Islet precursor cell (in vitro differentiated cells): ENCODE measurements around the gene CDC6.

ENCODE experiments used
- DNase-seq: peaks from one replicate; pipeline ENCODE4 v3.0.0-alpha.2; 2018

The CDC6 gene

DNA sequence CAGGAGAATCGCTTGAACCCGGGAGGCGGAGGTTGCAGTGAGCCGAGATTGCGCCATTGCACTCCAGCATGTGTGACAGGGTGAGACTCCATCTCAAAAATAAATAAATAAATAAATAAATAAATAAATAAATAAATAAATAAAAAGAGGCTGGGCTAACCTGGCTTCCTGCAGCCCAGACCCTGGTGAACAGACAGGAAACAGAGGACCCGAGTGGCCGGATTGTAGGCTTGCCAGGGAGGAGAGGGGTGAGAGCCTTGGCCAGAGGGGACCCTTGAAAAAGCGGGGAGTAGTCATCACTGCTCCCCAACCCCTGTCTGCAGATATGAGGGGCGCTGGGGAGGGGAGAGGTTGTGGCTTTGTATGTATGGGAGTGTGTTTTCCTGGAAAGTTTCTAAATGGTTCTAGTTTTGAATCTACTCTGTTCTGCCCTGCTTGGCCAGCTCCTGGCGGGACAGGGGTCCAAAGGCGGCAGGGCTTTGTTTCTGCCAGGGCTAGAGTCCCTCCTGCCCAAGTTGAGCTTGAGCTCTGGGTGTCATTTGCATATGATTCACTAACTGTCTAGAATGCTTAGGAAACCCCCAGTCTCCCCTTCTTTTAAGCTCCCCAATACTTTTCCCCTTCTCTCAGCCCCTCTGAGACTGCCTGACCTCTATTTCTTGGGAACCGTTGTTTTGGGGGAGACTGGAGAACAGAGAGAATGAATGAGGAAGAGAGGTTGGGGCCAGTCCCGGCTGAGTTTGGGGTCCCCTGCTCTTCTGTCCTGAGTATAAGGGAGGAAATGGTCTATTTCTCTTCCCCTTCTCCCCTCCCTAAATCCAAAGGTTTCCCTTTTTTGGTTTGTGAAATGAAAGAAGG is 37.7 kb downstream of the CDC6 start:
- no peak for DNase-seq

DNA sequence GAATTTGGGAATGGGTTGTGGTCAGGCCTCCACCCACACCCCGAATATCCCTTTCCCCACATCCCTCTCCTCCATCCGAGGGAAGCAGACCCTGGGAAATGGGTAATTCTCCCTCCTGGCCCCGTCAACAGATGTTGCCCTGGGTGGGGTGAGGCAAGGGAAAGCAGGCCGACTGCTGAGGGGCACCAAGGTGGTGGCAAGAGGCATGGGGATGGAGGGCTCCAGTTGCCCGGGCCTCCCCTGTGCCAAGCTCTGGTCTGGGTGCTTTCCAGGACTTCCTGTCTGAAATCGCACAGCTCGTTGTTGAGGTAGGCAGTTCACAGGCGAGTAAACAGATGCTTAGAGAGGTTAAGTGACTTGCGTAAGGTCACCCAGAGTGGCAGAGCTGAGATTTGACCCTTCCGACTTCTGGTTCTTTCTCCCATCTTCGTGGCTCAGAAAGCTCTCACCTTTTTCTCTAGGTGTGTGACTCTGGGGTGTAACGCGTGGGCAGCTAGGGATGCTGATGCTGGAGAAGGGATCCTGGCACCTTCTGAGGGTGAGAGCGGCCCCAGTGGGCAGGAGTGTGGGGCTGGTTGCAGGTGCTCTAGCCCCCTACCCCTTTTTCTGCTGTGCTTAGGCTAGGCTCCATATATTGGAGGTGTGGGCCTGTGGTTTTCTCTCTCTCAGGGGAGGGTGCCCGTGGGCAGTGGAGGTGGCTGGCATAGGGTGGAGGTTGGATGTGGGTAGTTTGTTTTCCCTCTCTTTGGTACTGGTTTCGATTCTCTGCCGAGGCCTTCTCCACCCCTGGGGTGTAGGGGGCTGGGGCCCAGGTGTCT is 38.5 kb downstream of the CDC6 start:
- no peak for DNase-seq

DNA sequence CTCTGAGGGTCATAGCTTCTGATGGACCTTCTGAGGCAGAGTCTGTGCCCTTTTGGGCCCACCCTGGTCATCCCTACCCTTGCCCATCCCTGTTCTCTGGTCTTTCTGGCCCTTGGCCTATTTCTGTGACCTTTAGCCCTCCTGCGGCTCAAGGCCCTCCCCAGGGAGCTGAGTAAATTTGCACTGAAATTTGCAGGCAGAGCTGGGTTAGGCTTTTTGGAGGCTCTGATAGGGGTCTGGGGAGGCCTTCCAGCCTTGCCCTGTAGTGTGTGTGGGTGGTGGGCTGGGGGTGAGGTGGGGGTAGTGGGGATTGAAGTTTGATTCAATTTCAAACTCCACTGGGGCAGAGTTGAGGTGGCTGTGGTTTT is 39.1 kb downstream of the CDC6 start:
- DNase-seq: no peak

DNA sequence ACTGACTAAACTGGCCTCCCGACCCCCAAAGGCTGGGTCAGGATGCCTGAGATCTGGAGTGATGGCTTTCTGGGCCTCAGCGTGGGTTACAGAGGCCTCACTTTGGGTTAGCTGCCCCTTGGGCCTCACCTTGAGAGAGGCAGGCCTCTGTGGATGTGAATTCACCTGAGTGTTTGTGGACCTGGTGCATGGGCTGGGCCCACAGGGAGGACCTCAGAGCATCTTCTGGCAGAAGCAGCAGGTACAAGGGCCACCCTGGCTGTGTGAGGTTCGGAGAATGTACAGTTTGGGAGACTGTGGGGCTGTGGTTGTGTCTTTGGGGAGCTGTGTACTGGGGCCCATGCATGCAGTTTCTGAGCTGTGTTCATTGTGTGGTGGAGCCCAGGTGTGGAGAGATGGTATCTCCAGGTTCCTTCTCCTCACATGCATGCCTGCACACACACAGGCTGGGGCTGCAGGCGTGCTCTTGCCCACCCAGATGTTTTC is 39.6 kb downstream of the CDC6 start:
- no peak for DNase-seq

DNA sequence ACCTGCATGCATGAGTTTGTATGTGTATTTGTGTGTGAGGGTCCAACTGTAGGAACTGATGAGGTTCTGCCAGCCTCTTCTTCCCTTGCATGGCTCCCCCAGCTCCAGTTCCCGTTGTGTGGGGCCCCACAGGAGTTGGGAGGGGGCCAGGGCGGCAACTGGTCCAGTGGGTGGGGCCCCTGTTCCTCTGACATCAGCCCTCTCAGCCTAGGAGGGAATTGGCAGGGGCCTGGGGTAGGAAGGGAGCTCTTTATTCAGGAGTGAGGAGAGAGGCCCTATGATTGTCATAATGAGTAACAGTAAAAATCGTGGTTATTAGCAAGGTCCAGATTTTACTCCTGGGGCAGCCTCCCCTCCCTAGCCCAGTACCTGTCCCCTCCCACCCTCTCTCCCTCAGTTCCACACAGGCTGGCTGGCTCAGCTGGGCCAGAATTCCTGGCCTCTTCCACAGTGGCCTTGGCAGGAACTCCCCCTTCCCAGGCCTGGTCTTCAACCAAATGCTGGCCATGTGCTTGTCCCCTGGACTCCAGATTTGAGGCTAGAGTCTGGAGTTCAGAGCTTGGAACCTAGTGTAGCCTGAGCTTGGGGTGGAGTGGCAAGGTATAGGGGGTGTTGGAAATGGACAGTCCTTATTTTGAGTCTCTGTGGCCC is 40.2 kb downstream of the CDC6 start:
- no peak for DNase-seq

DNA sequence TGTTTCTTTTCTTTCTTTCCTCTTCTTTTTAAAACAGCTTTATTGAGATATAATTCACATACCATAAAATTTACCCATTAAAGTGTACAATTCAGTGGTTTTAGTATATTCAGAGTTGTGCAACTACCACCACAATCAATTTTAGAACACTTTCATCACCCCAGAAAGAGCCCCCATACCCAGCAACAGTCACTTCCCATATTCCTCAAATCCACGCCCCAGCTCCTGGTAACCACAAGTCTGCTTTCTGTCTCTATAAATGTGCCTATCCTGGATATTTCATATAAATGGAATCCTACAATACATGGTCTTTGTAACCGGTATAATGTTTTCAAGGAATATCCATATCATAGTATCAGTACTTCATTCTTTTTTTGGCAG is 40.7 kb downstream of the CDC6 start:
- no peak for DNase-seq

DNA sequence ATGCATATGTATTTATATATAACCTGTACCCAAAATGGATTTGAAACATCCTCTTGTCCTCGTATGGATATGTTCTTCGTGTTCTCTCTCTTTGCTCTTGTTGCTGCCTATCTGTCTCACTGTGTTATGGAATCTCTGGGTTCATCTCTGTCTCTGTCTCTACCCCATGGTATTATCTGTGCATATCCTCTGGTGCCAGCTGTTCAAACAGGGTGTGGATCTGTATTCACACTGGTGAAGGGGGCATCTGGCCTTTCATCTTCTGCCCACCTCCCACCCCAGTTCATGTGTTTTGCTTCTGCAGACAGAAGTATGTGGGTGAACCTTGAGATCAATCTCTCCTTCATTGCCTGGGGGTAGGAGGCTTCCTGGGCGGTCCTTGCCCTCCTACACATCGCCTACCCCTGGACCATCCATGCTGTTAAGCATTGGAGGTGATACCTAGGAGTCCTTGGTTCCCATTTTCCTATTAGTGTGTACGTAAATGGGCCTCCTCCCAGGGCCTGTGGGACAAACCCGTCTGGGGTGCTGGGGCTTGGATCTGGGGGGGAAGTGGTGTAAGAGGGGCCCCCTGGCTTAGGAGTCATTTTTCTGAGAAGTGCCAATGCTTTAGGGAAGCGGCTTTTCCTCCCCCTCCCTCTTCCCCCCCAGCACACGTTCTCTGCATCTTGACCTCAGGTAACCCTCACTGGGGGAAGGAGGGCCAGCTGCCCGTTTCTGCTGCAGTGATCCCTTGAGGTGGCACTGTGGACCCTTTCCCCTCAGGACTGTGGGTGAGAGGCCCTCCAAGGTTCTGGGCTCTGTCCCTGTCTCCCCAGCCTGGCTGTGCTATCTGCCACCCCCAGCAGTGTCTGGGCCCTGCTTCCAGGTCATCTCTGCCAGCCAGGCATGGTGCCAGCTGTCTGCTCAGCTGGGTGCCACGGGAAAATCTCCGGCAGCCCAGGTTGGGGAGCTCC is 42.4 kb downstream of the CDC6 start:
- no peak for DNase-seq

DNA sequence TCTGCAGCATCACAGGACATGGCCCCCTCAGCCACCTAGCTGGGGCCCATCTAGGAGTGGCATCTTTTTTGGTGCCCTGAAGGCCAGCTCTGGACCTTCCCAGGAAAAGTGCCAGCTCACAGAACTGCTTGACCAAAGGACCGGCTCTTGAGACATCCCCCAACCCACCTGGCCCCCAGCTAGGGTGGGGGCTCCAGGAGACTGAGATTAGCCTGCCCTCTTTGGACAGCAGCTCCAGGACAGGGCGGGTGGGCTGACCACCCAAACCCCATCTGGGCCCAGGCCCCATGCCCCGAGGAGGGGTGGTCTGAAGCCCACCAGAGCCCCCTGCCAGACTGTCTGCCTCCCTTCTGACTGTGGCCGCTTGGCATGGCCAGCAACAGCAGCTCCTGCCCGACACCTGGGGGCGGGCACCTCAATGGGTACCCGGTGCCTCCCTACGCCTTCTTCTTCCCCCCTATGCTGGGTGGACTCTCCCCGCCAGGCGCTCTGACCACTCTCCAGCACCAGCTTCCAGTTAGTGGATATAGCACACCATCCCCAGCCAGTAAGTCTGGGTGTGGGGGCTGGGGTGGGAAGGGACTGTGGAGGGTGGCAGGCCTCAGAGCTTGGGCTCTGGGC is 43.3 kb downstream of the CDC6 start:
- no peak for DNase-seq

DNA sequence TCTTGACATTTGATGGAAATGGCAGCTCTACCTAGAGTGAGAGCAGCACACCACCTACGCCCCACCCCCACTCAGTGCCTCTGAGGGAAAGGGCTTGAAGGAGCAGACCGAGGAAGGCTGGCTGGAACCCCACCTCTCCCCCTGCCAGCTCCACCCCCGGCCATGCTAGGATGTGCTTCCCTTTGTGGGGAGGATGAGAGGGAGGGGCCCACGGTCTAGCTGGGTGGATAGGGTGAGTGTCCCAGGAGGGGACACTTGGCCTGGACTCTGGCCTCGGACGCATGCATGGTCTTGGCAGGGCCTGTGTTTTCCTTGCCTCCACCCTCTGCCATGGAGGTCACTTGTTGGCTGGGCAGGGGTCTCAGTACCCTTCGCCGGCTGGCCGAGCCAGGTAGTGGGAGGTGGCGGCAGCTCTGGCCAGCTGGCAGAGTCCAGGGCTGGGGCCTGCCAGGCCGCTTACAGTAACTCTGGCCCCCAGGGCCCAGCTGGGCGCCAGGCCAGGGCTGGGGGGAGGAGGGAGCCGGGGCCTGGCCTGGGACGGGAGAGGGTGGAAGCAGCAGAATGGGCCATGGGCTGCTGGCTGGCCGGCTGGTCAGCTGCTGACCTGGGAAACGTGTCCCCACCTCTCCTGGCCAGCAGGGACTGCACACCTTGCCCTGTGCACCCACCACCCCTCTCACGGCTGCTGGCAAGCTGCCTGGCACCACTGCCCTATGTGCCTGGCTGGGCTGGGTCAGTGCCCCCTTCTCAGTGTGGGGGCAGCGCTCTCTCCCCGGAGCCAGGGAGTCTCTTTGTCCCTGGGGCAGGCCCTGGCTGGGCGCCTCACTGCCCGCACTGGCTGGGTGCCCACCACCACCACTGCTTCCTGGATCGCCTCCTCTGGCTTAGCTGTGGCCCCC is 44.3 kb downstream of the CDC6 start:
- no peak for DNase-seq

DNA sequence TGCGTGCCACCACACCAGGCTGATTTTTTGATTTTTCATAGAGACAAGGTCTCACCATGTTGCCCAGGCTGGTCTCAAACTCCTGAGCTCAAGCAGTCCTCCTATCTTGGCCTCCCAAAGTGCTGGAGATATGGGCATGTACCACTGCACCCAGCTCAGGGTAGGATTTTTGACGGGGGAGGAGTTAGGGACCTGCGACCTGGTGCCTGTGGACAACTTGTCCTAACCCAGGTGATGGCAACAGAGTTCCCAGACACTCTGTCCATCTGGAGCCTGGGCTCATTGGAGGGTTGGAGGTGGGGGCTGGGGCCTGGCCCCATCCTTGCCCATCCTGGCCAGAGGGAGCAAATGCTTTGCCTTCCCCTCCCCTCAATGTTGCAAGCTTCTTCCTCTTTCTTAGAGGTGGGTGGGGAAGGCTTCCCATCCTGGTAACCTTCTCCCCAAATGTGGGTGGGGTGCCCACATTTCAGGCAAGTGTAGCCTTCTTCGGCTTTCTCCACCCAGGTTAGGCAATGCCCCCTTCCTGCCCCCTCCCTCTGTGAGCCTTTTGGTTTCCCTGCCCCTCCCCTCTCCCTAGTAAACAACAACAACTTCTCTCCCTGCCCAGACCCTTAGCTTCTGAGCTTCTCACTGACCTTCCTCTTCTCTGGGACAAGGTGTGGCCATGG is 46.2 kb downstream of the CDC6 start:
- no peak for DNase-seq

DNA sequence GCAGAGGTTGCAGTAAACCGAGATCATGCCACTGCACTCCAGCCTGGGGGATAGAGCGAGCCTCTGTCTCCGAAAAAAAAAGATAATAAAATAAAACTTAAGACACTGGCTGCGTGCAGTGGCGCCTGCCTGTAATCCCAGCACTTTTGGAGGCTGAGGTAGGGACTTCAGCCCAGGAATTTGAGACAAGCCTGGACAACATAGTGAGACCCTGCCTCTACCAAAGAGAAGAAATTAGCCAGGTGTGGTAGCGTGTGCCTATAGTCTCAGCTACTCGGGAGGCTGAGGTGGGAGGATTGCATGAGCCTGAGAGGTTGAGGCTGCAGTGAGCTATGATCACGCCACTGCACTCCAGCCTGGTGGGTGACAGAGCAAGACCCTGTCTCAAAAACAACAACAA is 47.9 kb downstream of the CDC6 start:
- no peak for DNase-seq

DNA sequence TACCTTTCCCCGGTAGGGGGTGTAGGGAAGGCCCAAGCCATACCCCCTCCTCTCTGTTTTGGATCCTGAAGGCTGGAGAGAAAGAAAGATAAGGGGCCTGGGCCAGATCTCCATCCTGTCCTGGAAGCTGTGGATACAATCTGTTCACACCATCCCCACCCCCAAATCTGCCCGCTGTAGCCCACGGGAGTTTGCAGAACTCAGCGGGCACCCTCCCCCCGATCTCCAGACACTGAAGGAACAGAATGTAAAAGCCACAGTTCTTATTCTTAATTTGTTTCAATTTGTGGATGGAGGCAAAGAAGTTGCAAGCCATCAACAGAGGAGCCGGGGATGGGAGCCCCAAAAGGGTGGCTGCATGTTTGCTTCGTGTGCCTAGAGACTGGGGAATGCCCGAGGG is 49.7 kb downstream of the CDC6 start:
- no peak for DNase-seq

DNA sequence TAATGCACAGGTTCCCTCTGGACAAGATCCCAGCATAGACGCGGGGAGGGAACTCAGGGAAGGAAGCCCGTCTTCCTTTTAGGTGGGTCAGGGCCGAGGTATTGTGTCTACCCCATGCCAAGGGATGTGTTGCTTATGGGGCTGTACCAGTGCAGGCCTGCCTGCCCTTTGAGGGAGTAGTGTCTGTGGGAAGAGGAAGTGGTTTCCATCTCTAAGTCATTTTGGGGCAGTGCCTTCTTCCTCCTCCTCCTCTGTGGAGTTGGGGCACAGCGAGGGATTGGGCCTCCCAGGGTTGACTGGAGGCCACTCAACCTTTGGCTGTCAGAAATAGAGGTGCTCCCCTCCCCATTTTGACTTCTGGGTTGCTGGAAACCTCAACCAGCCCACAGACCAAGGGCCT is 50.4 kb downstream of the CDC6 start:
- DNase-seq: no peak

DNA sequence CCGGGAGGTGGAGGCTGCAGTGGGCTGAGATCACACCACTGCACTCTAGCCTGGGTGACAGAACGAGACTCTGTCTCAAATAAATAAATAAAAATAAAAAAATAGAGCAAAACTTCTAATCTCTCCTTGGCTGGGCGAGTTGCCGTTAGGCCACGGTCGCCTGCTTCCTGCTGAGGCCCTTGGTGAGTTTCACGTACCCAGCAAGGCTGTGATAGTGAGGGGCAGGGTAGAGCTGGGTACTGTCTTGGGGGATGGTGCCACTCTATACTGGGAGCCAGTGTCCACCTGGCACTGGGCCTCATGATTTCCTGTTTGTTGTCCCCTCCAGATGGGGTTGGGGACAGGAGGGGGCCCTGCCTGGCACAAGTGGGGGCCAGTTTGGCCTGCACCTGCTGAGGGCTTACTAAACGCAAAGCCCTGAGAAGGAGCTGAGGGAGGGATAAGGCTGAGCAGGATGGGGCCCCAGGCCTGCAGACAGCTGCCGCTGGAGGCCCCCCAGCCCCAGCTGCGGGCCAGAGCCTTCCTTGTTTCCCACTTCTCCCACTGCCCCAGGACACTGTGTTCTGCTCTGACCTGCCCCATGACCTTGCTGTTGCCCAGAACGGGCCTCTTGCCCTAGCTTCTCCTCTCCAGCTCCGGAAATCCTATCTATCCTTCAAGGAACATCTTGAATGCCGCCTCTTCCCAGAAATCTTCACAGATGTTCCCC is 51.4 kb downstream of the CDC6 start:
- DNase-seq: no peak

DNA sequence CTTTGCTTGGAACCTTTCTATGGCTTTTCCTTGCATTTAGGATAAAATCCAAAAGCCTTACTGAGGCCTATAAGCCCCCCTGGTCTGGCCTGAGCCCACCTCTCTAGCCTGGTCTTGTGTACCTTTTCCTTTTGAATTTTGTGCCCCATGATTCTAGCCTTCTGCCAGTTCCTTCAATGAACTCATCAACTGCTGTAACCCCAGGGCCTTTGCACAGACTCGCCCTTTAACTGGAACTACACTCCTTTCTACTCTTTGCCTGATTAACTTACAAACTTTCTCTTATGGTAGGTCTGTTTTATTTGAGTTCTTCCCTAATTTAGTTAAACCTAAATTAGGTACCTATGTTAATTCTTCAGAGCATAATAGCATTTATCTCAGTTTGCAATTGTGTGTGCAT is 52.6 kb downstream of the CDC6 start:
- DNase-seq: no peak

DNA sequence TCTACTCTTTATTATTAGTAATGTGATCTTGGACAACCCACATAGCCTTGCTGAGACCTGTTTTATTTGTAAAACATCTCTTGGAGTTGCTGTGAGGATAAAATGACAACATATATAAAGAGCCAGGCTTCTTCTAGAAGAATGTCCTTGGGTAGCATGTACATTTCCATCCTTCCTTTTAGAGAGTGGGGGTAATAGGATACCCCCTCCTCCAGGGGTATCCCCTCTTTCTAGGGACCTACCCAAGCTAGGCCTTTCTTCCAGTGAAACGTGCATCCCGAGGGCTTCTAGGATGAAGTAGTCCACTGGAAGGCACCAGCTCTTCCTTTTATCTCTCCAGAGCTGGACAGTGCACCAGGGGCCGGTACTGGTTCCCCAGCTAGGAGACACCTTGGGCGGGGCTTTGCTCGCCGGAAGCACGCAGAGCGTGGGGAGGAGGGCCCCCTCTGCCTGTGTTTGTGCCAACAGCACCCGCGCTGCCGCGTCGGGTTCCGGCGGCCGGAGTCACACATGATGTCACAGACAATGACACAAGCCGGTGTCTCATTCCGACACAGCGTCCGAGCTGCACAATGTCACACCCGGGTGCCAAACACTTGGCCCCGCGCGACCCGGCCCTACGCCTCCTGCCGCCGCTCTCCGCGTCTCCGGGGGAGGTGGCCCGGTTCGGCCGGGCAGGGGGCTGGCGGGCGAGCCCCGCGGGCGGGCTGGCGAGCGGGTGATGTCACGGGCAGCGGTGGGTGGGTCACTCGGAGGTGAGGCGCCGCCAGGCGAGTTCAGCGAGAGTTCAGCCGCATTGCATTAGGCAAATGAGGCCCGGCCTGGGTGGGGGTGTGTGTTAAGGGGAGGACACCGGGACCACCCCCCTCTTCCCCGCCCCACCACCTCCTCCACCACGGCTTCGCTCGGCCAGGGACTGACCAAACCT is 53.5 kb downstream of the CDC6 start:
- DNase-seq: peak; percentile 97

DNA sequence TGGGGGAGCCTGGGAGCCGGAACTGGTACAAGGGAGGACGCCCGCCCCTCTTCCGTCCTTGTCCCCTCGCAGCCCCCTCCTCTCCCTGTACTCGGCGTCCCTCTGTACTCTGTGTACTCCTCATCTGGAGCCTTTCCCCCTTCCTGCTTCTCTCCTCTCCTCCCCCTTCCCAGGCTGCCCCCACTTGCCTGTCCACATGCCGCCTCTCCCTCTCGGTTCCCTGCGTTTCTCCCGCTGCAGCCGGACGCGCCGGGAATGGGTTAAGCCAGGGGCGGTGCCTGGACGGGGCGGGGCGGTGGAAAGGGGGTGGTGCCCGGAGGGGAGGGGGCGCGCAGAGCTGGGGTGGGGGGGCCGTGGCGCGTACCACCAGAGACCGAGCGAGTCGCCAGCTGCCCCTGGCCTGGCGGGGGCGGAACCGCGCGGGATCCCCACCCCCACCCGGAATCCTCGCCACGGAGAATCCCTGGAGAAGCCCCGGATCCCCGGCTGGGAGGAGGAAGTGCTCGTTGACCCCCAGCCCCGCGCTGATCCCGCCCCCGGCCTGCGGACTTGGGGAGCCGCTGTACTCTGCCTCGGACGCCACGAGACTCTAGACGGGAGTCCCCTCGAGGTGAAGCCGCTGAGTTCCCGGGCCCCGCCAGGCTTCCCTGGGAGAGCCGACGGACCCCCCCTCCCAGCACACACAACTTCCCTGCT is 54.3 kb downstream of the CDC6 start:
- DNase-seq: peak; percentile 95
